Rectal smooth muscle tissue (tissue), 1 donor: ENCODE data around the gene DNAH17.

ENCODE experiments used
- H3K27ac ChIP-seq: one replicate; pipeline ENCODE4 v1.7.0; 2013; ENCODE audit warnings: low read depth, low read length, inconsistent platforms
- H3K27me3 ChIP-seq: one replicate; pipeline ENCODE4 v1.7.0; 2013; ENCODE audit warnings: low read length; ENCODE audit not compliant: control insufficient read depth, insufficient read depth
- H3K36me3 ChIP-seq: one replicate; pipeline ENCODE4 v1.7.0; 2013; ENCODE audit warnings: low read length; ENCODE audit not compliant: control insufficient read depth, insufficient read depth
- H3K4me1 ChIP-seq: one replicate; pipeline ENCODE4 v1.7.0; 2013; ENCODE audit warnings: low read length; ENCODE audit not compliant: control insufficient read depth, insufficient read depth
- H3K4me3 ChIP-seq: one replicate; pipeline ENCODE4 v1.7.0; 2013; ENCODE audit warnings: low read length
- H3K9ac ChIP-seq: one replicate; pipeline ENCODE4 v1.7.0; 2013; ENCODE audit warnings: low read length

DNAH17 gene

DNA sequence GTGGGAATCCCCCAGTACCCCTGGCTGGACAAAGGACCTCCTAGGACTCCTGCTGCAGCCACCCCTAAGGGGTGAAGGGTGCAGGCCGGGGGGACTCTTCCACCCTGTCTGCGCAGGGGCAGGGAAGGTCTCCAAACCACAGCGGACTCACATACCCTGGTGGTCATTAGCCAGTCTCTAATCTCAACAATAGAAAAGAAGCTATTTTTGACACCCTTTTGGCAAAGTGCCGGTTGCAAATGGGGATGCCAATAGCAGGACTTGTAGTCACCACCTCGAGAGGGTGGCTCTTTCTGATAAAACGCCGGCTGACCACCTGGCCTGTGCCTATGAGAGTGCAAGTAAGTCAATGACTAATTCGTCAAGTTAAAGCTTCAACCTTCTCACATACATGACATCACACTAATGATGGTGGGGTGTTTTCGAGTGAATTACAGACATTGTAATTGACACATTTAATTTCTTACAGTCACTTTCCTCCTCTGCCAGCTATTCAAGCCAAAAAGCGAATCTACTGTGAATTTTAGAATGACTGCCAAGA is 23.1 kb upstream of the DNAH17 start:
- Histone ChIP-seq H3K4me1 (peaks cover 11% of the 10 kb centered on the region), H3K27ac (no peak overlapping the region), H3K36me3 (no peaks in the 10 kb centered on the region), H3K27me3 (no peaks in the 10 kb centered on the region), H3K9ac (no peak overlapping the region), H3K4me3 (no peak overlapping the region)

DNA sequence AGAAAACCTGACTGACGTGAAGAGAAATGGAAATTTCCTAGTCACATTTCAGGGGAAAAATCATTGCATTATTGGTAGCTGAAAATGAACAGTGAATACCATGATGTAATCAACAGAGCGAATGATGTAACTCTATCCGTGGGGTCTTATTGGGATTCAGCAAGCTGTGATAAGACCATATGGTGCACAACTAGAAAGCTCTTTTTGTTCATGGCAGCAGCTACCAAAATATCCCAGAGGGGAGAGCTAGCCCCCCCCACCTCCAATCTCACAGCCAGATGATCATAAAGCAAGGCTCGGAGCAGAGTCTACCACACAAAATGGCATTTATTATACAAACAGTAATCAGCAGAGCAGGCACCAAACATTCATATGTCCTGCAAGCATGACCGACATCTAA is 22.2 kb upstream of the DNAH17 start:
- H3K9ac ChIP-seq: no peak overlapping the region
- peaks cover 11% of the 10 kb centered on the region for H3K4me1 ChIP-seq
- no peaks in the 10 kb centered on the region for H3K27me3 ChIP-seq
- H3K27ac ChIP-seq: no peak overlapping the region
- H3K36me3 ChIP-seq: no peaks in the 10 kb centered on the region
- no peak overlapping the region for H3K4me3 ChIP-seq

DNA sequence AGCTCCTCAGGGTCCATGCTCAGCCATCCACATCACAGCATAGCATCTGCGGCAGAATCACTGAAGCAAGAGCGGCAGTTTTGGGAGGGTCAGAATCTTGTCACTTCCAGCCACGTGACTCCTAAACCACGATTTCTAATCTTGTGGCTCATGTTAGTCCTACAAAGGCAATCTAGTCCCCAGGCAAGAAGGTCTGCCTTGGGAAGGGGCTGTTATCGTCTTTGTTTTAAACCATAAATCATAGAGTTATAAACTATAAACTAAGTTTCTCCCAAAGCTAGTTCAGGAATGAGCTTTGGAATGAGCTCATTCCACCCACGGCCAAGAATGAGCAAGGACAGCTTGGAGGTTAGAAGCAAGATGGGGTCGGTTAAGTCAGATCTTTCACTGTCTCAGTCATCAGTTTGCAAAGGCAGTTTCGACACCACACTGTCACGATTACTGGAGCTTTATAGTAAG is 20.8 kb upstream of the DNAH17 start:
- H3K36me3 ChIP-seq: no peaks in the 10 kb centered on the region
- no peak overlapping the region for H3K27ac ChIP-seq
- H3K4me3 ChIP-seq: no peak overlapping the region
- H3K27me3 ChIP-seq: no peaks in the 10 kb centered on the region
- H3K4me1 ChIP-seq: peaks cover 11% of the 10 kb centered on the region
- no peak overlapping the region for H3K9ac ChIP-seq

DNA sequence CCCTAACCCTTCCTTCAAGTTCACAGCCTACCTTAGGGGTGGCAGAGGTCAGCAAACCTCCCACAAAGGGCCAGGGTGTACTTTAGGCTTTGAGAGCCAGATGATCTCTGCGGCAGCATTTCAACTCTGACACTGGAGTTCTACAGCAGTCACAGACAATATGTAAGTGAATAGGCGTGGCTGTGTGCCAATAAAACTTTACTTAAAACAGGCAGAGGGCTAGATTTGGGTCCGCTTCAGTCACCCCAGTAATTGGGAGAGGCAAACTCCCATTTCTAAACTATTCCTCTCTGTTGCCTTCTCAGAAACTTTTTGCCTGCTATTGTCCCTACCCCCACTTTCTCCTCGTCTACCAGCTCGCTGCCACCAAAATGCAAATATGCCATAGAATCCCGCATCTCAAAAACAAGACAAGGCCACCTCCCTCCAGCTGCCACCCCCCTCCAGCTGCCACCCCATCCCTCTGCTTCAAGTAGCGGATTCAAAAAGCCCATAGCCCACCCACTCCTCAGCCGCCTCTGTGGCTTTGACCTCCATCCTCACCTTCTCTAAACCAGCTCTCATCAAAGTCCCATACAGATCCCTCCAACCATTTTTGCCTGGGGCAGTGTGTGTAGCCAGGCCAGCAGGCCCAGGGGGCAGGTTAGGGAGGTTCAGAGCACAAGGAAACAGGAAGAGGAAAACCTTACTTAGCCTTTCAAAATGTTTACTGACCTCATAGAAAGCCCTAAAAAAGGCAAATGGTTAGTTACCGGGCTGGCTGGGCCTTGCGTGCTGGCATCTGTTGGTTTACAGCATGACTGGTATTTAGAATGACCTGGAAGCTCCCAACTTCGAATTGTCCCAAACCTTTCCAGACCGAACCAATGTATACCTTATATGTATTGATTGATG is 19.9 kb upstream of the DNAH17 start:
- Histone ChIP-seq H3K4me1 (peaks cover 11% of the 10 kb centered on the region), H3K27ac (no peak overlapping the region), H3K4me3 (no peak overlapping the region), H3K9ac (no peak overlapping the region), H3K27me3 (no peaks in the 10 kb centered on the region), H3K36me3 (no peaks in the 10 kb centered on the region)

DNA sequence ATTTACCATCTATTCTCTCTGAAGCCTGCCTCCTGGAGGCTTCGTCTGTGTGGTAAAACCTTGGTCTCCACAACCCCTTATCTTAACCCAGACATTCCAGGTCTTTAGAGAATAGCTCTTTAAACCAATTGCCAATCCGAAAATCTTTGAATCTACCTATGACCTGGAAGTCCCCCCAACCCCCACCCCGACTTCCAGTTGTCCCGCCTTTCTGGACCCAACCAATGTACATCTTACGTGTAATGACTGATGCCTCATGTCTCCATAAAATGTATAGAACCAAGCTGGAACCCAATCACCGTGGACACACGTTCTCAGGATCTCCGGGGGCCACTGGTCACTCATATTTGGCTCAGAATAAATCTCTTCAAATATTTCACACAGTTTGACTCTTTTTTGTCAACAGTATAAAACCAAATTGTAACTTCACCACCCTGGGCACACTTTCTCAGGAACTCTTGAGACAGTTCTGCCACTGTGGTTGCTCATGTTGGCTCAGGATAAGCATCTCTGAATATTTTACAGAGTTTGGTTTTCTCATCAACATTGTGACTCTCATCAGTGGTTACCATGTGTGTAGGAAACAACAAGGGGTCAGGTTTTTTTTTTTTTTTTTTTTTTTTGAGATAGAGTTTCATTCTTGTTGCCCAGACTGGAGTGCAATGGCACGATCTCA is 18.1 kb upstream of the DNAH17 start:
- H3K27me3 ChIP-seq: no peaks in the 10 kb centered on the region
- no peak overlapping the region for H3K9ac ChIP-seq
- no peaks in the 10 kb centered on the region for H3K36me3 ChIP-seq
- H3K4me1 ChIP-seq: peaks cover 4% of the 10 kb centered on the region
- no peak overlapping the region for H3K4me3 ChIP-seq
- no peak overlapping the region for H3K27ac ChIP-seq

DNA sequence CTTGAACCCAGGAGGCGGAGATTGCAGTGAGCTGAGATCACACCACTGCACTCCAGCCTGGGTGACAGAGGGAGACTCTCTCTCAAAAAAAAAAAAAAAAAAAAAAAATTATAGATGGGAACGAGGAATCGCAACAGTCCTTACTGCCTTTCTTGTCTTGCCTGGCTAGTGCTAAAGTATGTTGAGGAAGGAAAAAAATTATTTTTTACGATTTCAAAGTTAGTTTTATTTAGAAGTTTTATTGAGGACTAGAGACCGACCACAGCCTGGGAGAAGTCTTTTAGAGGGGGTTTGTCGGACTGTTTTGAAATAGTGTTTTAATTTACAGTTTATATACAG is 15.8 kb upstream of the DNAH17 start:
- Histone ChIP-seq H3K27ac (no peak overlapping the region), H3K4me3 (no peak overlapping the region), H3K27me3 (no peaks in the 10 kb centered on the region), H3K36me3 (no peaks in the 10 kb centered on the region), H3K9ac (no peak overlapping the region), H3K4me1 (peaks cover 2% of the 10 kb centered on the region)

DNA sequence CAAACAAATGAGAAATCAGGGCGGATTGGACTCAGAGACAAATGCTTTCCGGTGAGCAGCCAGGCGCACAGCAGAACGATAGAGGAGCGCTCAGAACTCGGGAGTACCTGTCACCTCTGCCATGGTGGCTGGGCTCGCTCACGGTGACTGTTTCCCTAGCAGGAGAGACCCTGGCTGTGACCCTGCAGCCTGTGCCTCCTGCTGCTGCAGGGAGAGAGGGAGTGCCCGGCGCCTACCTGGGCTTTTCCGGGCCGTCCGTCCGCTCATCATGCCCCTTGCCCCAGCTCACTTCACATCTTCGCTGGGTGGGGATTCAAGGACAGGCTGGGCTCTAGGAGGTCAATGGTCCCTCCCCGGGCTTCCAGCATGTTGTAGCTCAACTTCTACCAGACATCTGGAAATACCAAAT is 14.1 kb upstream of the DNAH17 start:
- Histone ChIP-seq H3K4me1 (no peaks in the 10 kb centered on the region), H3K4me3 (no peak overlapping the region), H3K27me3 (no peaks in the 10 kb centered on the region), H3K36me3 (no peaks in the 10 kb centered on the region), H3K9ac (no peak overlapping the region), H3K27ac (no peak overlapping the region)

DNA sequence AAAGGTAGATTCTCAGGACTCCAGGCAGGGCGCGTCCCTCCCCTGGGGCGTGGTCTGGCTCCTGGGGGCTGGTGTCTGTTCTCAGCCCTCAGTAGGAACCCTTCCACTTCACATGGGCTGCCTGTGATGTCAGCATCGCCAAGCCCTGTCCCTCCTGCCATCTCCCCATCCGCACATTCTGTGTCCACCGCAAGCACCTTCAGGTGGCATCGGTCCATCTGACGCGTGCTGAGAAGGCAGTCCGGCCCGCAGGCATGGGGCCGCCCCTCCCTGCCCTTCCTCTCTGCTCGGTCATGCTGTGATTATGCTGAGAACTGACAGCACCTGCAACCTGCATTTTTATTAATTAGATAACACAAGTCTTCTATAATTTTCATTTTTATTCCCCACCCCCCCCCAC is 12.7 kb upstream of the DNAH17 start:
- Histone ChIP-seq H3K36me3 (no peaks in the 10 kb centered on the region), H3K27ac (no peak overlapping the region), H3K4me3 (no peak overlapping the region), H3K4me1 (no peaks in the 10 kb centered on the region), H3K9ac (no peak overlapping the region), H3K27me3 (no peaks in the 10 kb centered on the region)

DNA sequence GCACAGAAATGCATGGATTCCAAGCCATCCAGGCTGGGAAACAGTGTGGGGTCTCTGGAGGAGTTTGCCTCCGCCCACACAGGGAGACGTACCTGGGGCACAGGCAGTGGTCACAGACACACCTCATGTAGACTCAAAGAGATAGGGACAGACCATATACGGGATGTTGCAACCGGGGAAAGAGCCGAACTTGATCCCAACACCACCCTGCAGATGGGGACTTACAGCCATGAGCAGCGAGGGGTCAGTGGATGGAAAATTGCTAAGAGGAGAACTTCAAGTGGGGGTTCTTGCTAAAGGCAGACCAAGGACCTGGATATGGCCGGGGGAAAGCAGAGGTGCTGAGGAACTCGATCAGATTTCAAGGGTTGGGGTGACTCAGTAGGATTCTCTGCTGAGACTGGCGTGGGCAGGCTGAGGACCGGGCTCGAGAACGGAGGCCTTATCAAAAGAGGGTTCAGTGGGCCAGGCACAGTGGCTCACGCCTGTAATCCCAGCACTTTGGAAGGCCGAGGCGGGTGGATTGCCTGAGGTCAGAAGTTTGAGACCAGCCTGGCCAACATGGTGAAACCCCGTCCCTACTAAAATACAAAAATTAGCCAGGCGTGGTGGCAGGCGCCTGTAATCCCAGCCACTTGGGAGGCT is 12.0 kb upstream of the DNAH17 start:
- Histone ChIP-seq H3K9ac (no peak overlapping the region), H3K4me1 (no peaks in the 10 kb centered on the region), H3K4me3 (no peak overlapping the region), H3K36me3 (no peaks in the 10 kb centered on the region), H3K27ac (no peak overlapping the region), H3K27me3 (no peaks in the 10 kb centered on the region)

DNA sequence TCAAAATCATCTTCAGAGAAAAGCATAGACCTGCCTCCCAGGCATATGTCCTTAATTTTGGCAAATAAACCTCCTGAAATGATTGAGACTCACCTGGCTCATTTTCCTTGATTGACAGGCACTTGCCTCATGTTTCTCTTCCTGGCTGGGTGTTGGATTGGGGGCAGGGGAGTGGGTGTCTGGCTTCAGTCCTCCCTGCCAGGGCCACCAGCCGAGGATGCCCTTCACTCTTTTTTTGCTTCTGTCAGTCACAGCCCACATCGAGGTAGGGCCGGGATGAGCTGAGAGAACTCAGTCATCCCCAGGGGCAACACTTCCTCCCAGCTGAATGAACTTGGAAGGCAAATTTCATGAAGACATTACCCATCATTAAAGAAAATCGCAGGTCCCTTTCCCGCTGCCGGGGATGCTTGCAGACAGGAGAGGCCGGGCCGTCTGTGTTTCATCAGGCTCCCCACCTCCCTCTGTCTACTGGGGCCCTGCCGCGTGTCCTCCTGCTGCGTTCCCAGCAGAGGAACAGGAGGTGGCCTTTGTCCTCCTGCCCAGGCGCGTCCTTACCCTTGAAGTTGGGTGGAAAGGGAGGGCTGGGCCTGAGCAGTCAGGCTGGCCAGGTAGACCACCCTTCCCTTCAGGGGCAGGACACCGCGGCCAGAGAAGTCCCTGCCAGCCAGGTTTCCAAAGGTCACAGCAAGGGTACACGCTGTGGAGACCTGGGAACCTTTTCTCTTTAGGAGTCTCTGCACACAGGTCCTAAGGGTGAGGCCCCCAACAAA is 11.2 kb upstream of the DNAH17 start:
- no peaks in the 10 kb centered on the region for H3K36me3 ChIP-seq
- no peak overlapping the region for H3K27ac ChIP-seq
- H3K4me3 ChIP-seq: no peak overlapping the region
- no peaks in the 10 kb centered on the region for H3K4me1 ChIP-seq
- no peak overlapping the region for H3K9ac ChIP-seq
- H3K27me3 ChIP-seq: no peaks in the 10 kb centered on the region

DNA sequence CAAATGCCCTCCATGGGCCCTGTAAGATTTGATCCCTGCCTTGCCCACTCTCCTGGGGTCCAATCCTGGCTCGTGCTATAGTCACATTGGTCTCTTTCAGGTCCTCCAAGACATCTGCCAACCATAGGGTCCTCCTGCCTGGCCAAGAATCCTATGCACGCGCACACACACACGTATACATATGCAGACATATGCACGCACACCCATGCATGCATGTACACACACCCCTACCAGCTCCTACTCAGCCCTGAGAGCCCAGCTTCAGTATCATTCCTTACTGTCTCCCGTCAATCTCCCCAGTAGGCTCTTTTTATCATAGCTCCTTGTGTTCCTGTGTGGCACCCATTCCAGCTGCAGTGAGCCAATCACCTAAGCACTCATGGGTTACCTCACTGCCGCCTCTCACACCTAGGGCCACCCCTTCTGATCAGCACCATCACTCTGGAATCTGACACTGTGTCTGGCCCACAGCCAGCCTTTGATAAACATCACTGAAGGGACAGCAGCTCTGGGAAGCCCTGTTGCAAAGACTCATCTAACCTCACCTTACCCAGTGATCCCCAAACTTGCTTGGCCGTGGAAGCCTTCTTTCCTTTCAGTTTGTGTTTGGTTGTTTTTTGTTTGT is 7.9 kb upstream of the DNAH17 start:
- Histone ChIP-seq H3K27ac (no peak overlapping the region), H3K36me3 (no peaks in the 10 kb centered on the region), H3K9ac (no peak overlapping the region), H3K4me1 (no peaks in the 10 kb centered on the region), H3K4me3 (no peak overlapping the region), H3K27me3 (no peaks in the 10 kb centered on the region)
